ENCODE measurements around the gene FOXS1.
"Not testable (repeated sequence)": the region's sequence is repeated elsewhere in the genome, so short reads cannot be mapped to it uniquely, and the experiment has no call there.

FOXS1 gene

DNA sequence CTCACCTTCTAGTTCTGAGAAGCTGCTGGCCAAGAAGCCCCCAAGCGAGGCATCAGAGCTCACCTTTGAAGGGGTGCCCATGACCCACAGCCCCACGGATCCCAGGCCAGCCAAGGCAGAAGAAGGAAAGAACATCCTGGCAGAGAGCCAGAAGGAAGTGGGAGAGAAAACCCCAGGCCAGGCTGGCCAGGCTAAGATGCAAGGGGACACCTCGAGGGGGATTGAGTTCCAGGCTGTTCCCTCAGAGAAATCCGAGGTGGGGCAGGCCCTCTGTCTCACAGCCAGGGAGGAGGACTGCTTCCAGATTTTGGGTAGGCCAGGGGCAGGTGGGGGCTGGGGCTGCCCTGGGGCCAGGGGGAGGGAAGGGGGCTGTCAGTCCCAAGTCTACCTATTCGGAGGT is 24.0 kb downstream of the FOXS1 start:
- no peak for DNase-seq (ENCODE audit: low read depth)

DNA sequence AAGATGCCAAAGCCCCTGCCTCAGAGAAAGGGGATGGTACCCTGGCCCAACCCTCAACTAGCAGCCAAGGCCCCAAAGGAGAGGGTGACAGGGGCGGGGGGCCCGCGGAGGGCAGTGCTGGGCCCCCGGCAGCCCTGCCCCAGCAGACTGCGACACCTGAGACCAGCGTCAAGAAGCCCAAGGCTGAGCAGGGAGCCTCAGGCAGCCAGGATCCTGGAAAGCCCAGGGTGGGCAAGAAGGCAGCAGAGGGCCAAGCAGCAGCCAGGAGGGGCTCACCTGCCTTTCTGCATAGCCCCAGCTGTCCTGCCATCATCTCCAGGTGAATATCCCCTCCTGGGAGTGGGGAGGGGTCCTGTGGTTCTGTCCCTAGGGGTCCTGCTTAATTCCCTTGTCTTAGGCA is 25.2 kb downstream of the FOXS1 start:
- DNase-seq (ENCODE audit: low read depth) = no peak

DNA sequence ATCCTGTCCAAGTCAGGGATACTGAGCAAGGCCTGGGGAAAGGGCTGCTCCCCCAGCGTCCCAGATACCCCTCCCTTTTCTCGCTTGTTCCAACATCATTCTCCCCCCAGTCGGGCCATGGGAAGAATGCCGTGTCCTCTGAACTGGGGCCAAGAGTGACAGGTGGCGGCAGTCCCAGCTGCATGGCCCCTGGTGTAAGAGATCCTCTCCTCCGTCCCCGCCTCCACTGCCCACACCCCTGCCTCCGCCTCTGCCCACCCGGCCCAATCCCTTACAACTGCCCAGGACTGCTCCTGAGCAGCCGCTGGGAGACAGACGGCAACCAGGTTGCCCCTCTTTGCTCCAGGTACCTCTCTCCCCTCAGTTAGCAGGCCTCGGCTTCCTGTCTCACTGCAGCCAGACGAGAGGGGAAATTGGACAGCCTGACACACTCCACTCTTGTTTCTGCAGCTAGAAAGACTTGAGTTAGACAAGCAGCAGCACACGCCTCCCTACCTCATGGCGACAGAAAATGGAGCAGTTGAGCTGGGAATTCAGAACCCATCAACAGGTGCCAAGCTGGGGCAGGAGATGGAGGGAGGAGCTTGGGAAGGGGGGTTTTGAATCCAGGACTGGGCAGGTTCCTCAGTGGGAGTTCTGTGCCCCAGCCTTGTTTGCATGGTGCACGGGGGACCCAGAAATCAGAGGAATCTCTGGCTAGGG is 26.2 kb downstream of the FOXS1 start, which contains the start of gene MYLK2:
Gene MYLK2 (plus strand): TSS at position 274 of the 702 bp plus-strand sequence. CDS start 225 bp downstream, at position 499.
- no peak for DNase-seq (ENCODE audit: low read depth)

DNA sequence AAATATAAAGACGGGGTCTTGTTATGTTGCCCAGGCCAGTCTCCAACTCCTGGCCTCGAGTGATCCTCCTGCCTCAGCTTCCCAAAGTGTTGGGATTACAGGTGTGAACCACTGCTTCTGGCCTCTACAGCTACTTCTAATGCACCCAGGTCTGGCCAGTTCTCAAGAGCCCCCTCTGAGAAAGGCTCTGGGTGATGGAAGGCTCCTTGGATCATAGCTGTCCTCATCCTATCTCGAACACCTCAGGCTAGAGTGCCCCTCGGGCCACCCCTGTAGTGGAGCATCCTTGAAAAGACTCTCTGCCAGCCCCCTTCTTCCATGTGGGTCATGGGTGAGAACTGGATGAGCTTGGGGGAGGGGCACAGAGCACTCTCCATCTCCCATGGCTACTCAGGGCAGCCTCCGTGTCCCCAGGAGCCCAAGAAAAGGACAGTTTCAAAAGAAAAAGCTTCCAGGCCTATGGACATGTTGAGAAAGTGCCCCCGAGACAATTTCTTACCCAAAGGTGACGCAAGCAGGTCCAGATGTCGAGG is 27.0 kb downstream of the FOXS1 start:
- DNase-seq (ENCODE audit: low read depth) = no peak

DNA sequence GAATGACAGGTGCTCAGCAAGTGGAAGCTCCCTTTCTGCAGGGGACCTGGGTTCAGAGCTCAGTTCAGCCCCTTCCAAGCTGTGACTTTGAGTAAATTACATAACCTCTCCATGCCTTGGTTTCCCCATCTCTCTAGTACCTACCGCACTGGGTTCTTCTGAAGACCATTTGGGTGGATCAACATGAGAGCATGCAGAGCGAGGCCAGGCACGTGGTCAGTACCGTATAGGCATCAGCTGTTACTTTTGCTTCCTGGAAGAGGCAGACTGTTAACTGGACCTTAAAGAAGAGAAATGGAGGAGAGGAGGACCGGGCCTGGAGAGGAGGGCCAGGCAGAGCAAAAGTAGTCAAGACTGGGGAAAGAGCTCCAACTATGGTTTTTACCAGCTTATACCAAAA is 27.9 kb downstream of the FOXS1 start:
- DNase-seq (ENCODE audit: low read depth) = no peak

DNA sequence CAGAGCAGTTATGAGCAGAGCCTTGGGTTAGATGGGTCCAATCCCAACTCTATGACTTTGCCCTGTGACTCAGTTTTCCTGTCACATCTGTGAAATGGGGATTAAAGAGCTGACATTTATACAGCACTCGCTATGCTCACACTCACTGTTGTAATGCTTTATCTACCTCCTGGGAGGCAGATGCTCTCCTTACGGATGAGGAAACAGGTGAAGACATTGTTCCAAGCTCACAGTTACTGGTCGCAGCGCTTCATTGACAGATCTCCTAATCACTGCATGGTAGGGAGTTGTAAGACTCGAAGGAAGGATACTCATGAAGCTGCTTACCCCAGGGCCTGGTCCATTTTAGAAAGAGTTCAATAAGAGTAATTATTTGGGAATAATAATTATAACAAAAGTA is 29.2 kb downstream of the FOXS1 start:
- no peak for DNase-seq (ENCODE audit: low read depth)

DNA sequence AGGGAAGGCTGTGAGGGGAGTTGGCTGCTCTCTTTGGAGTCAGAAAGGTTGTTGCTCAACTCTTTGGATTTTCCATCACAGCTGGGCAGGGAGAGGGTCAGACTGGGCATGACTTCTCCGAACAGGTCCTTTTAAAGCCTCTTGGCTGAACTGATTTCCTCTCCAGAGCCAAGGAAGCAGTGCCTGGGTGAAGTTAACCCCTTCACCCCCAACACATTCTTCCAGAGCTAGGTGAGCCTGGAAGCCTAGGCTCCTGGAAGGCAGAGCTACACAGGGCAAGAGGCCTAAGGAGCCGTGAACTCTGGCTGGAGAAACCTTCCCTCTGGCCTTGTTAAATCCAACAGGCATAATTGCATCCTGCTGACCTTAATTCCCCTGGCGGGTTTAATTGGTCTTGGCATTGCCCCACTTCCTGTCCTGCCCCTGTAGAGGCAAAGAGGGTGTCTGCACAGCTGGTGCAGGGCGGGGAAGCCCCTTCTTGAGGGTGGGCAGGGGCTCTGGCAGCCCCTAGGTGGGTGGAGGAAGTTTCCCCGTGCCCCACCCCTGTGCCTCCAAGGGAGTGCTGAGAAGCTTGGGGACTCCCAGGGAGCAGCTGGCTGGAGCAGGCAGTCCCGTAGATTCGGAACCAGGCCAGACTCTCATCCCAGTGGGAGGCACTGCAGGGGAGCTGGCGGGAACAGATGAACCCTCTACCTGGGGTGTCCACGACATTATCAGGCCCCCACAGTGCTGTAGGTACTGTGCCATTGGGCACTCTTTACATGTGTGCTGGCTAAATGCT is 29.8 kb downstream of the FOXS1 start:
- no peak for DNase-seq (ENCODE audit: low read depth)

DNA sequence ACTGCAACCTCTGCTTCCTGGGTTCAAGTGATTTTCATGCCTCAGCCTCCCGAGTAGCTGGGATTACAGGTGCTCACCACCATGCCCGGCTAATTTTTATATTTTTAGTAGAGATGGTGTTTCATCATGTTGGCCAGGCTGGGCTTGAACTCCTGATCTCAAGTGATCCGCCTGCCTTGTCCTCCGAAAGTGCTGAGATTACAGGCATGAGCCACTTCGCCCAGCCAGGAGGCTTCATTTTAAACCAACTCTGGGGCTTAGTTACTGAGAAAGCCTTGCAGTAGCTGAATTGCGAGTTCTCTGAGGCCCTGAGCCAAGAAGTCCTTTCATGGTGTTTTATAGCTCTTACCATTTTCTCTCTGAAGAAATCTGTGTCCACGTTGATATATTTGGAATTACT is 31.3 kb downstream of the FOXS1 start:
- DNase-seq (ENCODE audit: low read depth) = not testable (repeated sequence)

DNA sequence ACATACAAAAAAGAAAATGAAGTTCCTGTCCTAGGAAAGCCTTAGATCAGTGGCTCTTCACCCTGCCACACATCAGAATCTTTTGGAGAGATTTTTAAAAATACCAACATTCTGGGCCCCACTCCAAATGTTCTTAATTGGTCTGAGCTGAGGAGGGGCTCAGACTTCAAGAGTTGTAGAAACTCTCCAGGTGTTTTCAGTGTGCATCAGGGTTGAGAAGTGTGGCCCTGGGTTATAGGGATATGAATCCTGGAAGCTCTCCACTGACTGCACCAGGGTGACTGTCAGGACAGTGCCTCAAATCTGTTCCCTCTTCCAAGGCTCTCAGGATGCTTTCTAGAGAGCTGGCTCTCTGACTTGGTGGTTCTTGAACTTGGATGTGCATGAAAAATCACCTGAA is 31.8 kb downstream of the FOXS1 start:
- no peak for DNase-seq (ENCODE audit: low read depth)

DNA sequence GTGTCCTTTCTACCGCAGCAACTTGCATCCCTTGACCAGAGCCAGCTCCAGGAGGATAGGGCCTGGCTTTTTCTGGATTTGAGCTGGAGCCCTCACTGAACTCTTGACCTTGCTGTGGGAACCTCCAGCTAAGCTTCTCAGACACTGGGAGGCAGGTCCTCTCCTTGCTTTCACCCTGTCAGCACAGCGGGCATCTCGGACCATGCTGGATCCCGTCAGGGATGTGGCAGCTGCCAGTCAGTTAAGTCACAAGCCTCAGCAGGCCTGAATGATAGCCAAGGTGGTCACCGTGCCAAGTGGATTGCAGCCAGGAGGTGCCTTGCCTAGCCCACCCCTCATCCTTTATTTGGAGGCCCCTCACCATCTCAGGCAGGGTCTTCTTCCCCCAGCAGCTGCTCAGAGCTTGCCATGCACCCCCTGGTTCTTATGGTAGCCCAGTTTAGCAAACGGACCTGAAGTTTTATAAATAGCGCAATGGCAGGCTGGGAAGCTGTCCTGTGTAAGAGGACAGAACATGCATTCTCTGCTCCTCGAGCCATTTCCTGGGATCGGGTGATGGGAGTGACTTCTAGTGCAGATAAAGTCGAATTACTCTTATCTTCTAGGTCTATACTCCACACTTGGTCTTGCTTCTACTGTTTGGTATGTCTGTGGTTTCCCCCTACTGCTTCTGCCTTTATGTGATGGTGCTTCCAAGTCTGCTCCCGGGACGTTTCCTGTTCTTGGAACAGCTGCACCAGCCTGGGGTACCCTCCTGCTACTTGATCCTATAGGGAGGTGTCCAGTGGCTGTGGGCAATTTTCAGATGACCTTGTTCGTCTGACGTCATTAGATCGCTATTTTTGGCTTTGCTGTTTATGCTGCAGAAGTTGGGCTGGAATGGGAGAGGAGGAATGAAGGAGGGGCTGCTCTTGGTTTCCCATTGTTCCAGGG is 33.3 kb downstream of the FOXS1 start:
- DNase-seq (ENCODE audit: low read depth) = peak; percentile 78

DNA sequence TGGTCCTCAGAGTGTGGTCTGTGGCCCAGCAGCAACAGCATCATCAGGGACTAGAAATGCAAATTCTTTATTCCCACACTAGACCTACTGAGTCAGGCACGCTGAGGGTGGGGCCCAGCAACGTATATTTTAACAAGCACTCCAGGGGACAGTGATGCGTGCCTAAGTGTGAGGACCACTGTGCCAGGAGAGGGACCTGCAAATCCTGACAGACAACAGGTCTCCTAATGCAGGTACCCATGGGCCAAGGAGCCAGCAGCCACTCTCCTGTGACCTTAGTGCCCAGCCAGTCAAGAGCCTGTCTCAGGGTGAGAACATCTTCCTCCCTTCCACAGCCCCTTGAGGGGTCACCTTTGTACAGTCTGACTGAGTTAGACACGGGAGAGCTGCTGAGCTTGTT is 34.2 kb downstream of the FOXS1 start:
- no peak for DNase-seq (ENCODE audit: low read depth)

DNA sequence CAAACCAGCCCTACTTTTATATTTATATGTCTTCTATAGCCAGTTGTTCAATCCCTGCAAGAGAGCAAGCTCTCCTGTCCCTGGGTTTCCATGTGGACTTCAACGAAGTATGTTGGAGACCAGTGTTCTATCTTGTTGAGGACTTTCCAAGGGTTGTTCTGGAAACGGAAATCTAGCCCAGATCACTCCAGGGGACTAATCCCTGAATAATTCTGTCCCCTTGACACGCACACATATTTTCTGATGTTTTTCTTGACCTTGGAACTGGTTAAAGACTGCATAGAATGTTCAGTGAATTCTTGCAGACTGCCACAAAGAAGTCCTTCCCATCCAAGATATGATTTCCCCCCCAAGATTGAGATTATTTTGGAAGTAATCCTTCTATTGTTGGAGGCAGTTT is 35.7 kb downstream of the FOXS1 start:
- no peak for DNase-seq (ENCODE audit: low read depth)

DNA sequence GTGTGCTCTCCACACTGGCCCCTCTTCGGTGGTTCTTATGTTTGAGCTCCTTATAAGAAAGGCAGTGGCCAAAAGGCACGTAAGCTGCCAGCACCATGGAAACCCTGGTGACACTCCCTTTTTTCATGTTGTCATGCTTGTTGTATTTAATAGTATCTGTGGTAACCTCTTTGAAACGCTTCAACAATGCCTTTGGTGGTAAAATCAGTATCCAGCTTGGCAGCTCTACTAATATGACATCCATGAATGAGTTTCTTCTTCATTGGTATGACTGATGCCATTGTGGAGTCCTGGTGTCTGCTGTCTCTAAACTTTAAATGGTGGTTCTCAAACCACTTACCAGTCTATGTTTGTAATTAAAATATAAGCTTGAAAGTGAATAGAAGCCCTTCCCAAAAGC is 36.9 kb downstream of the FOXS1 start:
- no peak for DNase-seq (ENCODE audit: low read depth)

DNA sequence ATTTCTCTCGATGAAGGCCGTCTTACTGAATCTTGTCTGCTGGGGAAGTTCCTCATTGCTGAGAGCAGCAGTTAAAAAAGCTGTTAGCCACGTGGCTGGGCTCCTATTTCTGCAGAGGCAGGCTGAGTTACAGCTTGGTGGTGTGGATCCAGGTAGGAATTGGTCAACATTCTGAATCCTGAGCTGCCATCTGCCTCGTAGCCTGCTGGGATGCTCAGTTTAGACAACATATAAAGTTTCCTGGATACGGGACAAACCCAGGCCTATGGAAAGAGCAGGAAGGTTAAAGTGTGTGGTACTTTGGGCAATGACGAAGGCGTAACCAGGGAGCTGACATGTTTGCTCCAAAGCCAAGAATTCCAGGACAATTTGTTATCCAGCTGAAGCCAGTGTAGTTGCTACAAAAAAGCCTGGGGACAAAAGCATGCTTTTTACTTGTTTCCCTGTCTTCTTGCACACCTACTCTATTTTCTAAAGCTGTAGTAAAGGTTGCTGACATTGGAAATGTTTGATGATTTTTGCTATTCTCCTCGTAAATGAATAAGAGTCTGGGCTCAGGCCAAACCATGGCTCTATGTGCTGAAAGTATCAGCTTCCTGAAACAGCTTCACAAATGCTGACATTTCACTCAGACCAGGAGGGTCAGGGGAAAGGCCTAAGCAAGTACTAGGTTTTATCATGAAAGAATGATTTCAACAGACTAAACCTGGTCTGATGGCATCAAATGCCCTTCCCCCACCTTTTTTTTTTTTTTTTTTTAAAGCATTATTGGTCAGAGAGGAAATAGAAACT is 38.6 kb downstream of the FOXS1 start:
- no peak for DNase-seq (ENCODE audit: low read depth)

DNA sequence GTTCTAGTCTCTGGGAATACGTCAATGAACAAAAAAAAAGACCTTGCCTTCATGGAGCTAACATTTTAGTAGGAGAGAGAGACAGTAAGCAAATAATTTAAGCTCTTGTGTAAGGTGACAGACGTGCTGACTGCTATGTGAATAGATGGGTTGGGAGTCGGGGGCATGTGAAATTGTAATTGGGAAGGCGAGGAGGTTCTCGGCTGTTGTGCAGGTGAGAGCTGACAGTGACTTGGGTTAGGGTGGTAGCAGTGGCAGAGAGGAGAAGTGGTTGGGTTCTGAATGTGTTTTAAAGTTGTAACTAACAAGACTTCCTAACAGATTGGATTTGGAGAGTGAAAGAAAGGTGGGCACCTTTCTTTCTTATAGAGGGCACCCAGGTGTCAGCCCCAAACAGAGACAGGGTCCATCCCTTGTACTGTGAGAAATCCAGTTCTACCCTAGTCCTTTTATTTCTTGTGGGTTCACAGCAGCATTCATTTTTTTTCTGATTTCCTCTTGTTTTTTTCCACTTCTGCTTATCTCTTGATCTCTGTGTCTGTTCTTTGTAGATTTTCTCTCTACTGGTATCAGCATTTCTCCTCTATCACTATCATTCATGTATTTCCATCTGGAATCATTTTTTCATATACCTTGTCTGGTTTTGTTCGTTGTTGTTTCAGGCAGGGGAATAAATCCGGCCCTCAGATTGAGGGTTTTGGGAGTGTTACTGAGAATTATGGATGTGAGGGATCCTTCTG is 41.7 kb downstream of the FOXS1 start:
- no peak for DNase-seq (ENCODE audit: low read depth)

DNA sequence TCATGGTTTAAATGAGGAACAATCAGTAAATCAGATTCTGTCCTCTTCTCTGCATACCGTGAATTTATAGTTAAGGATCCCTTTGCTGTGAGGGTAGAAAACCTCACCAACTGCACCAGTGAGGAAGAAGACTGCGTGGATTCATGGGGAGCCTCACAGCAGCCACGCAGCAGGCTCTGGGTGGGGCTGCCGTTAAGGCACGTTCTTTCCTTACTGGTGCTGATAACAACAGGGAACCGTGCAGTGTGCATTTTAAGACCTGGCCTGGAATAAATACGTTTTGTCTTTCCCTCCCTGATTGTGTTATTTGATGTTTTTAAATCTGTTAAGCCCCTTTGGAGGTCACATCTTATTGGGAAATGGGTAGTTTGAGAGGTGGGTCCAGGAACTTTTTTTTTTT is 43.9 kb downstream of the FOXS1 start:
- DNase-seq (ENCODE audit: low read depth) = no peak

DNA sequence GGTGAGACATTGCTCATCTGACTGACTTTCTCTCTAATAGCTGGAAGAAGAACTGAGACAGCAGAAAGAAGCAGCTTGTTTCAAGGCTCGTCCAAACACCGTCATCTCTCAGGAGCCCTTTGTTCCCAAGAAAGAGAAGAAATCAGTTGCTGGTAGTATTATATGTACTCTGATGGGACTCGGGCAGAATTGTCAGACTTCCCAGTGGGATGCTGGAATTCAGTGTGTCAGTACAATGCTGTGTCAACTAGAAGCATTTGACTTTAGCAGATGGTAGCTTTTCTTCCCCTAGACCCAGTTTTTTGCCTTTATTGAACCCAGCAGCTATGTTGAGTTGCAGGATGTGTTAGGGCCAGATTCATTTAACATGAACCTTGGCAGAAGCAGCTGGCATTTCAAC is 48.0 kb downstream of the FOXS1 start:
- no peak for DNase-seq (ENCODE audit: low read depth)

All from CMK (cell line).